Muscle of leg (tissue), 11 donors: ENCODE results near the gene NR3C2. TPM values are rescaled to one million over a fixed set of nuclear protein-coding genes. Genes with fewer than 3 reads are reported as not detected.

Experiments used
- DNase-seq: peaks from one replicate; pipeline ENCODE4 v3.0.0; 2013
- H3K27ac ChIP-seq: one replicate; pipeline ENCODE4 v1.5.1; 2013; ENCODE audit warnings: mild to moderate bottlenecking, low read length, control low read depth
- H3K27me3 ChIP-seq: one replicate; pipeline ENCODE4 v1.6.1; 2013; ENCODE audit warnings: low read length; ENCODE audit not compliant: control insufficient read depth, insufficient read depth
- H3K36me3 ChIP-seq: one replicate; pipeline ENCODE4 v1.6.1; 2013; ENCODE audit warnings: low read length; ENCODE audit not compliant: control insufficient read depth, insufficient read depth
- H3K4me1 ChIP-seq: one replicate; pipeline ENCODE4 v1.6.1; 2013; ENCODE audit warnings: low read length; ENCODE audit not compliant: control insufficient read depth, insufficient read depth
- H3K4me3 ChIP-seq: one replicate; pipeline ENCODE4 v1.5.1; 2013; ENCODE audit warnings: low read length, control low read depth
- H3K9me3 ChIP-seq: replicated peaks from 2 replicates; pipeline ENCODE4 v1.6.1; 2013; ENCODE audit warnings: low read depth, low read length; ENCODE audit not compliant: control insufficient read depth
- WGBS: methylation state at CpG from one replicate; pipeline ENCODE4 v1.1.5; 2013; ENCODE audit warnings: missing lambda C conversion rate; ENCODE audit not compliant: insufficient coverage; 5-methylcytosine and 5-hydroxymethylcytosine counted together
- polyA plus RNA-seq, 8 donors: library from polyadenylated mRNA; unstranded; fragments of 120-200 nt; gene quantifications; one replicate each; pipeline versions ENCODE4 v1.2.1 to v1.2.3, GENCODE V29; 2013; ENCODE audit warnings: inconsistent platforms in 1 of 8, low replicate concordance in 1 of 8; ENCODE audit not compliant: insufficient read length in 8 of 8, insufficient read depth in 1 of 8
- total RNA-seq: library from RNA; stranded (reverse); fragments of 120-200 nt; gene quantifications from one replicate; pipeline ENCODE4 v1.2.4, GENCODE V29; 2013

Gene NR3C2
- total and polyA plus RNA-seq, 9 donors = 9.2 to 14.7 (median 12.2) TPM

GRCh38 chr4:148078061-148078460, 364.2 kb downstream of the NR3C2 start:
- Histone ChIP-seq H3K4me3 (no peak overlapping the region), H3K4me1 (peaks cover 4% of the 10 kb centered on the region), H3K27me3 (no peaks in the 10 kb centered on the region), H3K27ac (no peak overlapping the region), H3K36me3 (peaks cover 57% of the 10 kb centered on the region), H3K9me3 (peaks cover 11% of the 10 kb centered on the region)
- WGBS = no CpG with 5 or more reads among the region's 2 CpGs
- DNase-seq = peak; percentile 19

DNA sequence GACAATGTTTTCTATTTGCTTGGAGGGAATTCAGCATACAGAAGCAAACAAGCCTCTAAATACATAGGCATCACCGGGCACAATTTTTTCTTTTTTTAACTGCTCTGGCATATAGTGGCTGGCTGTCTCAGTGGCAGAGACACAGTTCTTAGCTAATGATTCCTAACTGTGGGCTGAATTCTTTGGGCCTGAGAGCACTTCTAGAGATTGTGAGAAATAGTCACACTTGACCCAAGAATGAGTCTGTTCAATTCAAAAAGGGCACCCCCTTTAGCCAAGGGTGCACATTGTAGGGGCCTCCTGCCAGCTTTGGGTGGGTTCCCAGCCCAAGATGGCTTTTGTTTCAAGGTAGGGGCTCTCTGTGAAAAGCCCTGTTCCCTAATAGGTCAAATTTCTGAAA, 364.6 kb downstream of the NR3C2 start:
- no CpG with 5 or more reads among the region's 1 CpG for WGBS
- Histone ChIP-seq H3K36me3 (peaks cover 58% of the 10 kb centered on the region), H3K4me3 (no peak overlapping the region), H3K9me3 (peaks cover 11% of the 10 kb centered on the region), H3K27me3 (no peaks in the 10 kb centered on the region), H3K27ac (no peak overlapping the region), H3K4me1 (peaks cover 4% of the 10 kb centered on the region)
- no peak for DNase-seq

DNA sequence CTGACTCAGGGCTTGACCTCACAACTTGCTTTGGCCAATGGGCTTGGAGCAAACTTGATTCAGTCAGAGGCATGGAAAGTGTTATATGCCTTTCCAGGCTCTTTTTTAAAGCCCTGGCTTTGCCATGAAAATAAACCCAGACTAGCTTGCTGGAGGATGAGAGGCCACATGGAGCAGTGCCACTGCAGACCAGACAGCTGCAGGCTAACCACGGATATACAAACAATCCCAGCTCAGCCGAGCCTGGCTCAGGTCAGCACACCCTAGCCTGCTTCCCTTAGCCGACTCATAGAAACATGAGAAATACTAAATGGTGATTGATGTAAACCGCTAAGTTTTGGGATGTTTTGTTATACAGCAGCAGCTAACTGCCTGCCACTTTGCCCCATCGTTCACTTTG, 365.2 kb downstream of the NR3C2 start:
- Histone ChIP-seq H3K27me3 (no peaks in the 10 kb centered on the region), H3K9me3 (peaks cover 11% of the 10 kb centered on the region), H3K27ac (no peak overlapping the region), H3K4me1 (peaks cover 4% of the 10 kb centered on the region), H3K4me3 (no peak overlapping the region), H3K36me3 (peaks cover 63% of the 10 kb centered on the region)
- DNase-seq = no peak
- WGBS = 100% methylated on average over 2 of the region's 5 CpGs

- no peak overlapping the region for H3K4me3 ChIP-seq
Measured at GRCh38 chr4:148075438-148075837, 366.8 kb downstream of the NR3C2 start.

GRCh38 chr4:148074462-148074861, 367.8 kb downstream of the NR3C2 start:
- H3K27me3 ChIP-seq = no peaks in the 10 kb centered on the region
- peaks cover 15% of the 10 kb centered on the region for H3K4me1 ChIP-seq
- no peak overlapping the region for H3K4me3 ChIP-seq
- peaks cover 53% of the 10 kb centered on the region for H3K36me3 ChIP-seq
- DNase-seq = no peak
- WGBS = 94% methylated on average over 3 of the region's 5 CpGs
- no peak overlapping the region for H3K27ac ChIP-seq
- H3K9me3 ChIP-seq = peaks cover 11% of the 10 kb centered on the region

More at GRCh38 chr4:148075438-148075837, 366.8 kb downstream of the NR3C2 start:
- 80% methylated on average over 1 of the region's 3 CpGs for WGBS
- no peak overlapping the region for H3K27ac ChIP-seq
- DNase-seq = no peak
- peaks cover 11% of the 10 kb centered on the region for H3K9me3 ChIP-seq
- H3K27me3 ChIP-seq = no peaks in the 10 kb centered on the region
- peaks cover 13% of the 10 kb centered on the region for H3K4me1 ChIP-seq
- peaks cover 54% of the 10 kb centered on the region for H3K36me3 ChIP-seq

DNA sequence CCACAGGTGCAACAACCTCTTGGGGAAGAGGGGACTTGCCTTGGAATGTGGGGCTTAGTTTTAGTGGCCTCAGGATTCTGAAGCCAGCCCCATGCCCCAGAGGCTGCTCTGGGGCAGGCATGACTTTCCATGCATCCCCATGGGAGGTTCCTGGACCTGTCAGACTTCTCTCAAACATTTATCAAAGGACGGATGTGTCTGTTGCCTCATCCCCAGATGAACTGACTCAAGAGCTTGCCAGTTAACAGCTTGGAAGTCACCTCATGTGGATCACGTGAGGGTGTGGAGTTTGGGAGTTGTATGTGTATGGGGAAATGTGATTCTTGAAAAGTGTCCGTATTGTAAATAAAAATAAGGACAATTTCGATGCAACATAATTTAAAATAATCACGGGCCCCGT, 368.9 kb downstream of the NR3C2 start:
- H3K27me3 ChIP-seq = no peaks in the 10 kb centered on the region
- 93% methylated on average over 5 of the region's 6 CpGs for WGBS
- peaks cover 53% of the 10 kb centered on the region for H3K36me3 ChIP-seq
- peaks cover 11% of the 10 kb centered on the region for H3K9me3 ChIP-seq
- peaks cover 25% of the 10 kb centered on the region for H3K4me1 ChIP-seq
- no peak overlapping the region for H3K27ac ChIP-seq
- no peak for DNase-seq
- no peak overlapping the region for H3K4me3 ChIP-seq

DNA sequence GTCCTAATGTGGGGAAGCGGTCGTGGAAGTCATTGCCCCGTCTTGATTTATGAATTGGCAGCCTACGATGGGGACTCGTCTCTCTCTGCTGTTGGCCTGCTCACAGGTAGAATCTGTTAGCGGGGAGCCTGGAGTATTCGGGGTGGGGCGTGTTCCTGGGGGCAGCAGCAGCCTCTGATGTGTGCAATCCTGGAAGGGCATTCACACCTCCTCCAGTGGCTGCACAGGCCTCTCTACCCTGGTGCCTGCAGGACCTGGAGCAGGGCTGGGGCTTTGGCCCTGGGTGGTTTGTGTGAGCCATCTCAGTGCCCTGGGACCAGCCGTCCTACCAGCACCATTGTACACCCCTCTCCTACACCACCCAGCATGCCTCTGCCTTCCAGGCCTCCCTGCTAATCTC, 369.4 kb downstream of the NR3C2 start:
- H3K4me3 ChIP-seq = no peak overlapping the region
- peaks cover 11% of the 10 kb centered on the region for H3K9me3 ChIP-seq
- no peak for DNase-seq
- 86% methylated on average over 6 of the region's 9 CpGs for WGBS
- peaks cover 31% of the 10 kb centered on the region for H3K4me1 ChIP-seq
- H3K36me3 ChIP-seq = peaks cover 53% of the 10 kb centered on the region
- H3K27ac ChIP-seq = no peak overlapping the region
- no peaks in the 10 kb centered on the region for H3K27me3 ChIP-seq

GRCh38 chr4:148071009-148071408, 371.2 kb downstream of the NR3C2 start:
- Histone ChIP-seq H3K4me3 (no peak overlapping the region), H3K27me3 (no peaks in the 10 kb centered on the region), H3K27ac (no peak overlapping the region), H3K36me3 (peaks cover 44% of the 10 kb centered on the region), H3K4me1 (peaks cover 47% of the 10 kb centered on the region), H3K9me3 (peaks cover 11% of the 10 kb centered on the region)
- WGBS = 43% methylated on average over 1 of the region's 4 CpGs
- DNase-seq = no peak

DNA sequence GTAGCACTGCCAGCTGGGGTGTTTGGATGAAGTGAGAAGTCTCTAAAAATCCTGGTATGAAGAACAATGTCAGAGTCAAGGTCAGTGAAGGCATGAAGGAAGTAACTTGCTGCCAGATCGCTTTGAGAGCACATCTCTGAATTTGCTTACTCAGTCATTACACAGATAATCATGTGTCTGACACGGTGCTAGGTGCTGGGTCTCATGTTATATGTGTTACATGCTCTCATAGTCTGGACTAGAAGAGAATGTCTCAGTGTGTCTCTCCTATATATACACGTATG, 372.4 kb downstream of the NR3C2 start:
- Histone ChIP-seq H3K4me1 (peaks cover 47% of the 10 kb centered on the region), H3K36me3 (peaks cover 41% of the 10 kb centered on the region), H3K9me3 (peaks cover 5% of the 10 kb centered on the region), H3K4me3 (no peak overlapping the region), H3K27me3 (no peaks in the 10 kb centered on the region), H3K27ac (no peak overlapping the region)
- DNase-seq = no peak
- no CpG with 5 or more reads among the region's 3 CpGs for WGBS

- 61% methylated on average over 4 of the region's 11 CpGs for WGBS
- Histone ChIP-seq H3K9me3 (peaks cover under 1% of the 10 kb centered on the region), H3K4me3 (no peak overlapping the region), H3K27ac (no peak overlapping the region), H3K36me3 (peaks cover 36% of the 10 kb centered on the region), H3K27me3 (no peaks in the 10 kb centered on the region), H3K4me1 (peaks cover 47% of the 10 kb centered on the region)
- DNase-seq = no peak
Measured at GRCh38 chr4:148069086-148069894, 372.9 kb downstream of the NR3C2 start.
